ENCODE measurements around the gene HHLA2.

The HHLA2 gene

DNA sequence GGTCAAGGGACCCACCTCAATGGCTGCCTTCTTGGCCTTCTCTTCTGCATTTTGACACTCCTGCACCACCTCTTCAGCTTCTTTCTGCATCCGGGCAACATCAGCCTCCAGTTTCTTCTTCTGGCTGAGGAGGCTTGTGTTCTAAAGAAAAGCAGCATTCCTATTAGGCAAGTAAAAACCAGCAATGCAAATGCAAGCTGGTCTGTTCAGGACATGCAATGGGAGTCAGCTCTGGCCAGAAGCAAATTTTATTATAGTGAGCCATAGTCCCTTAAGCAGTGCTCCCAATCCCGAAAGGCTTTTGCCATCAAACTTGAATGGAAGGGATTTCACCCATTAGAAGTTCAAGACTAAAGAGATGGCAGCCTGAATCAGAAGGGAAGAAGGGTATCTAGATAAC is 97.7 kb downstream of the HHLA2 start:
- no peak for DNase-seq (ENCODE audit: low read depth)

DNA sequence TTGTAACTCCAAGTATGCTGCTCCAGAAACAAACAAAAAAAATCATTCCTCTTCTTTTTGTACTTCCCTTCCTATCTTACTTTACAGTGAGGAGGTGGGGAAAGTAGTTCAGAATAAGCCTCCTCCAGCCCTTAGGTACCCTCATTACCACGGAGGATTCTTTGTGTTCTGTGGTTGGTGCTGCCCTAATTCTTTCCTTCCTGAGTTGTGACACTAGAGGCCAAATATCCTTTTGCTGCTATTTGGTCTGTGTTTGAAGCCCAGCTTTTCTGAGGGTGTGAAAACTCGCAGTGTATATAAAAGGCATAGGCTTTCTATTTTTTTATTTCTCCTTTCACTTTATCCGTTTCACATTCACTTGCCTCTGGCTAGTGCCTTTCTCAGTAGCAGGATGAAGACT is 98.2 kb downstream of the HHLA2 start:
- no peak for DNase-seq (ENCODE audit: low read depth)

DNA sequence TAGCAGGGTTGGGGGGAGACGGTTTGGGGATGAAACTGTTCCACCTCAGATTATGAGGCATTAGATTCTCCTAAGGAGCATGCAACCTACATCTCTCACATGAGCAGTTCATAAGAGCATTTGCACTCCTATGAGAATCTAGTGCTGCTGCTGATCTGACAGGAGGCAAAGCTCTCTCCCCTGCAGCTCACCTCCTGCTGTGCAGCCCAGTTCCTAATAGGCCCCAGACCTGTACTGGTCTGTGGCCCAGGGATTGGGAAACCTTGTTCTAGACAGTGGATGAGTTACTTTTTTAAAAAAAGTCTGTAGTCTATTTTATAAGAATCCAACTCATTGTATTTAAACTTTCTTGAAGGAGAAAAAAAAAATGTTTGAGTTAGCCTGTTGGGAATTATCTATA is 100.0 kb downstream of the HHLA2 start:
- no peak for DNase-seq (ENCODE audit: low read depth)

DNA sequence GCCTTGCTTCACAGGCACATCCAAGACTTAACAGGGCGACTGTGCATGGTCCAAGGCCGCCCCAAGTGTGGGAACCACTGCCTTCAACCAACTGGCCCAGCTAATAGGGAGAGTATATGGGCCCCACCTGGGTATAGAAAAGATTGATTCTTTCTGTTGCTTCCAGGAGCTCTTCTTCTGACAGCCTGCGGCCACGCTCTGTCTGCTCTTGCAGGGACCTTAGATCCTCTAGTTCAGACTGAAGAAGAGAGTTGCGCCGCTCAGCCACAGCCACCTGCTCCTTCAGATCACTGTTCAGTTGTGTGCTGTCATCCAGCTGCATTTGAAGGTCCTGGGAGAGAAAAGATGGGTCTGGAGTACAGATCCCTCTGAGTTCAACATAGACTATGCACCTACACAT is 102.2 kb downstream of the HHLA2 start:
- no peak for DNase-seq (ENCODE audit: low read depth)

DNA sequence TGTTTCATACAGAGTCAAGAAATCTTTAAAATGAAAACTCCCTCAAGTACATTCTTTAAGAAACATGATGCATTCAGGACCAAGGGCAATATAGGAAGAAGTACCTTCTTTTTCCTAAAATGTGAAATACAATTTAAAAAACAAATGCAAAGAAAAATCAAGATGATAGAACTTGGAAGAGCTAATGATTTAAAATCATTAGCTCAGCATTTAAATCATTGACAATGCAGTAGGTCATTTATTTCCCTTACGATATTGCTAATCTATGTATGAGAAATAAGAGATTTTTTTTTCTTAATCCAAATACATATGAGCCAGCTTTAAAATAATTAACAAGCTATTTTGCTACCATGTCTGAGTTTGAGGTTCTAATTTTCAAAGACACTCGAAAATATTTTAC is 105.5 kb downstream of the HHLA2 start:
- DNase-seq (ENCODE audit: low read depth): no peak

DNA sequence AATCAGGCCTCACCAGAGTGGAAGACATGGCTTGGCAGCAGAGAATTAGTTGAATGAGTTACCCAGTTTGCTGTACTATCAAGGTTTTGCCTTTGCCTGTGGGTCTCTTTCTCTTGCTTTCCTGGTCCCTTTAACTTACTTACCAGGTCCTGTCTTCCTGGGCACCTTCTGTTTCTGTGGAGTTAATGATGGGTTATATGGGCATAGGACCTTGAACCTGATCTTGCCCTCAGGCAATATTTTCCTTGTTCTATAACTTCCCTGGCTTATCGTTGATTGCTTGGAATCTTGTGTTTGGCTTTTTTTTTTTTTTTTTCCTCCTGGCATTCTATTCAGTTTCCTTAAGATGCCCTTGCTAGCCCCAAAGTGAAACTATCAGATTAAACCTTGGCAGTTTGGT is 106.8 kb downstream of the HHLA2 start:
- no peak for DNase-seq (ENCODE audit: low read depth)

DNA sequence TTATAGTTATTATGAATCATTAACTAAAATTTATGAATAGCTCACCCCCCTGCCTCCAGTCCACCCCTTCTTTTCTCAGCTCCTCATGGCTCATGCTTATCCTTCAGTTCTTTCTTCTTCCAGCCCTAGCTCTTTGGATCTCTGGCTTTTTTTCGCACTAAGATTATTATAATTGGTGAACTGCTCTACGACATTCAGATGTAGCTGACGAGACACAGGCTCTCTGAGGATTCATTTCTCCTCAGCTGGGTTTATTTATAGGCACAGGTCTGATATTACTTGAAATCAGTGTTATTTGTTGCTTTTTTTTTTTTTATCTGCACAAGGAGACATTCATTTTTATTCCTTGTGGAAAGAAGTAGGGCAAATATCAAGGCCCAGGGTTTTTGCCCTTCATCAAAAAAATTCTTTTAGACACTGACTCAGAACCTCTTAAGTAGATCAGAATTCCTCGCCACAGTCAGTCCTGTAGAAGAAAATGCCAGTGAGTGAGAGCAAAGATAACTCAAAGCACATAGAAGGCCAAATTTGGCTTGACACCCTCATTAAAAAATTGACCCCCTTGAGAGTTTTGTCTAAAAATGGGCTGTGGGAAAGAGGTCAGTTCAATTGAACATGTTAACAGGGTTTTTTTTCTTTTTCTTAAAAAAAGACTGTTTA is 107.5 kb downstream of the HHLA2 start:
- DNase-seq (ENCODE audit: low read depth): no peak

DNA sequence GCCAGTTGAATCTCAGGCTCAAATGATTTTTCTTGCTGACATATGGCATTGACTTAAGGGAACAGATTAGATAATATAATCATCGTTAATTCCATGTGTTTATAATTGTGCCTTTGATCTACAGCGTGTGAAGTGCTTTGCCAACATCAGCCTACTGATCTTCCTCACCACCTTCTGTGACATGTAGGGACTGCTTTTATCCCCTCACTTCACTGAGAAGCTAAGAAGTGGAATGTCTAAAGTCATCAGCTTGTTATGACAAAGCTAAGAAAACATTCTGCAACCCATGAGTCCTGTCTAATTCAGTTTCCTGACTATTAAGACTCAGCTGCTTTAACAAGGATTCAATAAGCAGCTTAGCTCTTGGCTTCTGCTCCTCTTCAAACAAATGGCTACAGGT is 108.0 kb downstream of the HHLA2 start:
- no peak for DNase-seq (ENCODE audit: low read depth)

DNA sequence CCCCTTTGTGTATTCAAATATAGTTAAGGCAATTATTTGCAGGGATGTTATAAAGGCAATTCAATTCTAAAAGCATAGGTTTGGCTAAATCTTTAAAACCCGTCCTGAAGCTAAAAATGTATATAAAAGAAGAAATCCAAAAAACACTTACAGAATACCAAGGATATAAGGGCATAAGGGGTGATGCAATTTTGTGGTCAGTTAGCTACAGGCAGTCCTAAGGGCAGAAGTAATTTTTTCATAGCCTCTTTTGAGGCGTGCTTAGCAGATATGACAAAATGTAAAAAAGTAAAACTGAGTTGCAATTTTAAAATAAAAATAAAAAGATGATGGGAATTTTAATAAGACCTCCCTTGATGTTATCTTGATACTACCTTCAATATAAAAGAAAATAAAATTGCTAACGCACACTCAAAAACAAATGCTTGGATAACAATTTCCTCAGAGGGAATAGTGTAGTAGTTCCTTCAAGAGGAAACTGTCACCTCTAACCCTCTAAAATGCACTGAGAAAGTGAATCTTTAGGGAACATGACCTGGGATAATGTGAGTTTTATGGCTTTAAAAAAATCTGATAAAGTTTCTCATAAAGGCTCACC is 109.8 kb downstream of the HHLA2 start:
- DNase-seq (ENCODE audit: low read depth): no peak

DNA sequence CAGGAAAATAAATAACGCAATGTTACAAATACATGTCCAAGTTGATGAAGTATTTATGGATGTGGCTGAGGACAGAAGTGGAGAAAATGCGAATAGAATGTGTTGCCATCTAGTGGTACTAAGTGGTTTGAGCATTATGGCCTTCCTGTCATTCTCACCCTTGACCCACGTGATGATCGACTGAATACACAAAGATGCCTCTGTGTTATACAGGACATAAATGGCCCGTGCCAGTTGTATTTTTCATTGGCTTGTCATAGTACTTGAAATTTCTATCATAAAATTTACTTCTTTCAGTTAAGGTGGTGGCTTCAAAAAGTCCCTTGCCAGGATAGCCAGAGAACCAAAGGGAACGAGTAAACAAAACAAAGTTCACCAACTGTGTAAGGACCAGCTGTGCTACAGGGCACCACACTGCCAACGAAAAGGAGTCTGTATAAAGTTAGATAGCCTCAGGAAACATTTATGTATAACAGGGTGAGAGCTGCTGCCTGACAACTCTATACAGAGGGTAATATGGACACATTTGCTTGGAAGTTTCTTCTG is 110.4 kb downstream of the HHLA2 start:
- DNase-seq (ENCODE audit: low read depth): peak; percentile 65

DNA sequence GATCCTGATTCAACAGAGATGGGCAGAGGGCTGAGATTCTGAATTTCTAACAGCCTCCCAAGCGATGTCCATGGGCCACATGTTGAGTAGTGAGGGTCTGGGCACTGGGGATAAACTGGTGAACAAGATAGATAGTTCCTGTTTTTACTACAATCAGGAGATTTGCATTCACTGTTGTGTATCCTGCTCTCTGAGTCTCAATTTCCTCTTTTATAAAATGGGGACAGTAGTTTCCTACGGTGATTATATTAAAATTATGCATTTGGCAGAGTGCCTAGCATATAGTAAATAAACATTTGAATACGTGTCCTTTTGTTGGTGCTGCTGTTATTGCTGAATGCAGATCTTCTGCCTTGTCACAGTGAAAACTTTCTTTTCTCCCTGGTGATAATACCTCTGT is 111.5 kb downstream of the HHLA2 start:
- DNase-seq (ENCODE audit: low read depth): no peak

DNA sequence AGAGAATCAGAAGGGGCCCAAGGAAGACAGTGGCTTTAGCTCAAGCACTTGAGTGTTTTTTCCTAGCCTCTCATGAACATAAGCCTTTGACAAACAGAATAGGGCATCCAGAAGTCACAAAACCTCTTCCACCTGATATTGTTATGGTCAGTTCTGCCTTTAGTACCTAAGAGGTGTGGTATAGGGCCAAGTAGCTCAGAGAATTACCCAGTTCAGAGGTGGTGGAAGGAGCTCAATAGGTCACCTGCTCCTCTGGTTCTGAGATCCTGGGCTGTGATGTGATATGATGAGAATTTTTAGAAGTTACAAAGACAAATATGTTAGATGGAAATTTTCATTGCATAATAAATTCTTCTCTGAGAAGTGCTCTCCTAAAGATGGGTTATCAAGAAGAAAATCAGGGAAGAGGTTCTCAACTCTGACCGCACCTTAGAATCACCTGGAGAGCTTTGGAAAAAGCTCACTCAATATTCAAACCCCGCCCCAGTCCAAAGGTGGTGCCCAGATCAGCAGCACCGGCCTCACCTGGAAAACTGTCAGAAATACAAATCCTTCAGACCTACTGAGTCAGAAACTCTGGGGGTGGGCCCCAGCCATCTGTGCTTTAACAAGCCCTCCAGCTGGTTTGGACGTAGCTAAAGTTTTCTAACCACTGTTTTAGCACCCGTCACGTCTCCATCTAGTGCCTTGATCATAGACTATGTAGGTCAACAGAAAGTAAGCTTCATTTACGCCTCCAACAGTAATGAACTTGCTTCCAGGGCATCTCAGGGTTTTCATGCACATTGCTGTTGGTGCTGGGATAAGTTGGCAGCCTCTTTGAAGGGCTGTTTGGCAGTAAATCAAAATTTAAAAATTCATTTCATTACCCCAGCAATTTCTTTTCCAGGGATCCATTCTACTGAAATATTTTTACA is 112.8 kb downstream of the HHLA2 start:
- DNase-seq (ENCODE audit: low read depth): no peak

DNA sequence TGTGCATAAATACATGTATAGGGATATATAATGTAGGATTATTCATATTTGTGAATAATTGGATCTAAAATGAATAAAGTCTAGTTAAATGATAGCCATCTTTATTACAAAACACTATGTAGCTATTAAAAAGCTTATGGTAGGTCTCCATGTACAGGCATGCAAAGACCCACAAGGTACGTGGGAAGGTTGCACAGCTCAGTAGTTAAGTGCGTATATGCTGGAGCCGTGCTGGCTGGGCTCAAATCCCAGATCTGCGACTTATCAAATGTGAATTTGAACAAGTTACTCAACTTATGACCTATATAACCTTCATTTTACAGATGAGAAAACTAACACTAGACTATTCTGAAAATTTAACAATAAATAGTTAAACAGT is 113.4 kb downstream of the HHLA2 start:
- no peak for DNase-seq (ENCODE audit: low read depth)

DNA sequence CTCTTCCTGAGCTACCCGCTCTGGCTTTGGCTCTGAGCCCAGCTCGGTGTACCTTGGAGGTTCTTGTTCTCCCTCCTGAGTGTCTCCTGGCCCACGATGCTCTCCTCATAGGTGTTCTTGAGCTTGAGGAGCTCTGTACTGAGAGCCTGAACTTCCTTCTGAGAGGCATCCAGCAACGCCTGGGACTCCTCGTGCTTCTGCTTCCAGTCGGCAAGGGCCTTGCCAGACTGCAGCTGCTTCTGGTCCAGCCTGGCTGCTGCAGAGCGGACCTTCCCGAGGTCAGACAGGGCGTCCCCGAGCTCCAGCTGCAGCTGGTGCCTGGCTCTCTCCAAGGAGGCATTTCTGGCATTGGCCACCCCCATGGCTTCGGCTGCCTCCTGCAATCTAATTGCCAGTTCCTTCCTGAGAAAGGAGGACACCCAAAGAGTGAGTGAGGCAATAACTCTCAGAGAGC is 114.2 kb downstream of the HHLA2 start:
- no peak for DNase-seq (ENCODE audit: low read depth)

DNA sequence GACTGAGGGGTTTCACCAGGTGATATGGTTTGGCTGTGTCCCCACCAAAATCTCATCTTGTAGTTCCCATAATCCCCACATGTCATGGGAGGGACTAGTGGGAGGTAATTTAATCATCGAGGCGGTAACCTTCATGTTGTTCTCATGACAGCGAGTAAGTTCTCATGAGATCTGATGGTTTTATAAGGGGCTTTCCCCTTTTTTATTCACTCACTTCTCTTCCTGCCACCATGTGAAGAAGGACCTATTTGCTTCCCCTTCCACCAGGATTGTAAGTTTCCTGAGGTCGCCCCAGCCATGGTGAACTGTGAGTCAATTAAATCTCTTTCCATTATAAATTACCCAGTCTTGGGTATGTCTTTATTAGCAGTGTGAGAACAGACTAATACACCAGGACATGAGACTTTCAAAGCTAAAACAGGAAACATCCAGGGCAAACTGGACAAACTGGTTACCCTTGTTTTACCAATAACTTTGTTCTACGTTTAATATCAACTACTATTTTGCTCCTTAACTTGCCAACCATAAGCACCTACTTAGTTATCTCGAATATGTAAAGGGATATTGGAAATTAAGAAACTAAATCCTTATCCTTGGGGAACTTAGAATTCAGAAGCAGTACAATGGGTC is 115.9 kb downstream of the HHLA2 start:
- no peak for DNase-seq (ENCODE audit: low read depth)

DNA sequence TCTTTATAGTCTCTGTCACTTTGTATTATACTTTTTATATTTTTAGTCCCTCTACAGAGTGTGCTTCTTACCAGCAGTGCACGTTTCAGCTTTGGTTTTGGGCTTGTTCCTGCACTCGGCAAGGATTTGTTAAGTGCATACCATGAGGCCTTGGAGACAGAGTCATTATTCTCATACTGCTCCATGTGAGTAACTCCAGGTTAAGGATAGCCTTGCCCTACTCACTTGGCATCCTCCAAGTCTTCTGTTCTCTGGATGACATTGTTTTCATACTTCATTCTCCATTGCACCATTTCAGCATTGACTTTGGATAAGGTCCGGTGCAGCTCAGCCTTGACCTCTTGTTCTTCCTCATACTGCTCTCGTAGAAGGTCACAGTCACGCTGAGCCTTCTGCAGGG is 117.7 kb downstream of the HHLA2 start:
- peak; percentile 22 for DNase-seq (ENCODE audit: low read depth)

DNA sequence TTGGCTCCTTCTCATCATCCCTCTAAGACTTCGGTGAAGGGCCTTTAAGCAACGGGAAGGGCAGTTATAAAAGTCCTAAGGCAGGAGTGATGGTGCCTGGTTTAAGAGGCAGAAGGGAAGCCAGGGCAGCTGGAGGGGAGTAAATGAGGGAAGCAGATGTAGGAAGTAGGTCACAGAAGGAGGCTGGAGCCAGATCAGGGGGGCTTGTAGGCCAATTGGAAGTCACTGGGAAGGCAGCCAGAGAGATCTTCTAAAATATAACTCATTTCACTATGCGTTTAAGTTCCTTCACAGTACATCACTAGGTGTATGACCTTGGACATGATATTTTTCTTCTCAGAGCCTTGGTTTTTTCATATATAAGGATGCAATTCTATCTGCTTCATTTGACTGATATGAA is 119.3 kb downstream of the HHLA2 start:
- no peak for DNase-seq (ENCODE audit: low read depth)

DNA sequence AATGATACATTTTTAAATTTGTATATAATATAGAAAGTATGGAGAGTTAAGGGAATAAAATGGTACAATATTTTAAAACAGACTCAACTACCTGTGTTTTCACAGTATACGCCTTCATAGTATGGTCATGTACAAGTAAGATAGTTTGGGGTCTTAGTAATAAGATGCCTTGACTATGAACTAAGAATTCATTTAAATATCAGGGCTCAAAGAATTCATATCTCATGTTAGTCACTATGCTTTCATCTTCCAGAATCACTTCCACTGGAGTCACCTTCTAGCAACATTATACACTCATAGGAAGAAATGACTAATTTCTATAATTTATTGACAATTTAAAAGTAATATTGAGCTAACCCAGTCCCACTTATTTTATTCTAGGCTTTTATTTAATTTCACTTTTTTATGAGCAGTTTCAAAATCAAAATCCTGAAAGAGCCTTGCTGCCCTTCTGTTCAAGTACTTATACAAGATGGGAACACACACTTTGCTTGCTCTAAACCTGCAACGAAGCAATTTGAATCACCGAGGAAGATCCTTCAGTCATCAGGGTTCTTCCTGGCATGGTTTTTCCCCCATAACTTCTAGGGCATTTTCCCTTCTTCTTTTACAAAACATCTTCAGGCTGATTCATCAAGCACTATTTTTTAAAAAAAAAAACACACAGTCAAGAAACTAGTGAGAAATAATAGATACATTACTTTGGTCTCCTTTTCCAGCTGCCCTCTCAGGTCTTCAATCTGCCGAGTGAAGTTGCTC is 119.9 kb downstream of the HHLA2 start:
- no peak for DNase-seq (ENCODE audit: low read depth)

DNA sequence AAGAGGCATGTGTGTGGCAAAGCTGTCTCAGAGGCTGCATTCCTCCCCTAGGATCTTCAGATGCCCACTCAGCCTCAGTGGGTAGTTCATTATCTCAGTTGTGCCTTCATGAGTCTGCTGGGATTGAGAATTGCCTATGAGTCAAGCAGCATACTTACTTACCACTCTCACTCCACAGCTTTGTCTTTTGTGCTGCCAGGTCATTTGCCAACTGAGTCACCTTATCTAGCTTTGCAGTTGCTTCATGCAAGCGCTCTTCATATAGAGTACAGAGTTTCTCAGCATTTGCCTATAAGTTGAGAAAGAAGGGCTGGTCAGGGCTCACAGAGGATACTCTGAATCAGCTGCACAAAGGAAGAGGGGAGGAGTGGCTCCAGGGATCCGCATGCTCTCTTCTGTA is 124.6 kb downstream of the HHLA2 start:
- DNase-seq (ENCODE audit: low read depth): peak; percentile 25

Data from fibroblast of gingiva (primary cell).